Prostate gland (tissue), 2 donors: Measurements from ENCODE around the gene PROCR.

Source experiments
- POLR2A ChIP-seq: fragments of 450-650 bp; IDR thresholded peaks from one replicate; pipeline ENCODE4 v1.6.1; 2016; ENCODE audit warnings: antibody characterized with exemption, mild to moderate bottlenecking
- TF ChIP-seq, protein P1 (sequence below), 4 experiments: fragments of 200-600 bp in 2 of 4; fragments of 450-650 bp in 2 of 4; sonication (generic) in 2 of 4; IDR thresholded peaks; 1 replicate in 3 of 4; 2 replicates in 1 of 4; pipeline ENCODE4 v1.5.1; 2016 to 2019; ENCODE audit warnings: antibody characterized with exemption in 4 of 4, mild to moderate bottlenecking in 2 of 4, moderate library complexity in 2 of 4

DNA sequence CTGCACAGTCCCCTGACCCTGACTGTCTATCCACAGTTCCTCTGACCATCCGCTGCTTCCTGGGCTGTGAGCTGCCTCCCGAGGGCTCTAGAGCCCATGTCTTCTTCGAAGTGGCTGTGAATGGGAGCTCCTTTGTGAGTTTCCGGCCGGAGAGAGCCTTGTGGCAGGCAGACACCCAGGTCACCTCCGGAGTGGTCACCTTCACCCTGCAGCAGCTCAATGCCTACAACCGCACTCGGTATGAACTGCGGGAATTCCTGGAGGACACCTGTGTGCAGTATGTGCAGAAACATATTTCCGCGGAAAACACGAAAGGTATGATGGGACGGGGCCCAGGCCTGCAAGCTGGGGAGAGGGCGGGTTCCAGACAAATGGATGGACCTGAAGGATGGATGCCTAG is 4.3 kb downstream of the PROCR start:
- TF ChIP-seq, protein P1, sequence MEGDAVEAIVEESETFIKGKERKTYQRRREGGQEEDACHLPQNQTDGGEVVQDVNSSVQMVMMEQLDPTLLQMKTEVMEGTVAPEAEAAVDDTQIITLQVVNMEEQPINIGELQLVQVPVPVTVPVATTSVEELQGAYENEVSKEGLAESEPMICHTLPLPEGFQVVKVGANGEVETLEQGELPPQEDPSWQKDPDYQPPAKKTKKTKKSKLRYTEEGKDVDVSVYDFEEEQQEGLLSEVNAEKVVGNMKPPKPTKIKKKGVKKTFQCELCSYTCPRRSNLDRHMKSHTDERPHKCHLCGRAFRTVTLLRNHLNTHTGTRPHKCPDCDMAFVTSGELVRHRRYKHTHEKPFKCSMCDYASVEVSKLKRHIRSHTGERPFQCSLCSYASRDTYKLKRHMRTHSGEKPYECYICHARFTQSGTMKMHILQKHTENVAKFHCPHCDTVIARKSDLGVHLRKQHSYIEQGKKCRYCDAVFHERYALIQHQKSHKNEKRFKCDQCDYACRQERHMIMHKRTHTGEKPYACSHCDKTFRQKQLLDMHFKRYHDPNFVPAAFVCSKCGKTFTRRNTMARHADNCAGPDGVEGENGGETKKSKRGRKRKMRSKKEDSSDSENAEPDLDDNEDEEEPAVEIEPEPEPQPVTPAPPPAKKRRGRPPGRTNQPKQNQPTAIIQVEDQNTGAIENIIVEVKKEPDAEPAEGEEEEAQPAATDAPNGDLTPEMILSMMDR (IDR thresholded peaks at IDR 0.05): no peak
- TF ChIP-seq POLR2A: no peak
